M059J (cell line): ENCODE measurements around the gene L1TD1. TPM values are rescaled to one million over a fixed set of nuclear protein-coding genes. Genes with fewer than 3 reads are reported as not detected.
"Not testable (repeated sequence)": the region's sequence is repeated elsewhere in the genome, so short reads cannot be mapped to it uniquely, and the experiment has no call there.

ENCODE experiments used
- DNase-seq: peaks from one replicate; pipeline ENCODE4 v3.0.0-alpha.2; 2012; ENCODE audit warnings: low read depth
- total RNA-seq: library from RNA; depleted of rRNA; stranded (reverse); fragments of >200 nt; shearing (Covaris generic); gene quantifications from 2 replicates; pipeline ENCODE4 v1.2.3, GENCODE V29; 2014; rRNA removed

L1TD1 gene
- total RNA-seq, 1 experiment from 2014 or later = not detected

DNA sequence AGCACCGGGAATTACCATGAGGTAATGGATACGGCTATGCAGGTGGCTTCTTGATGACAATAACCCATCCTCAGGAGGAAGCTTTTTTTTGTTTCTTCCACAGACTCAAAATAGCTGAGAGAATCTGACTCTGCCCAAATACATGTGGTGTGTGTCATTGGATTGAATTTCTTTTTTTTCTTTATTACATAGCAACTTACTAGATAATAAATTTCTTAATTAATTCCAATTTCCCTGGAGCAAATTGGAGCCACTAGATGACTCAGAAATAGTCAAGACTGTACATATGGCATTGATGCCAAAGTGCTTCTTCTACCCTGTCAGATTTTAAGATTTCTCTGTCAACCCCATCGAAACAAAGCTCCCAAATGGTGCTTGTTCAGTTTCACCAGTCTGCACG is 42.7 kb downstream of the L1TD1 start:
- DNase-seq = peak; percentile 77

DNA sequence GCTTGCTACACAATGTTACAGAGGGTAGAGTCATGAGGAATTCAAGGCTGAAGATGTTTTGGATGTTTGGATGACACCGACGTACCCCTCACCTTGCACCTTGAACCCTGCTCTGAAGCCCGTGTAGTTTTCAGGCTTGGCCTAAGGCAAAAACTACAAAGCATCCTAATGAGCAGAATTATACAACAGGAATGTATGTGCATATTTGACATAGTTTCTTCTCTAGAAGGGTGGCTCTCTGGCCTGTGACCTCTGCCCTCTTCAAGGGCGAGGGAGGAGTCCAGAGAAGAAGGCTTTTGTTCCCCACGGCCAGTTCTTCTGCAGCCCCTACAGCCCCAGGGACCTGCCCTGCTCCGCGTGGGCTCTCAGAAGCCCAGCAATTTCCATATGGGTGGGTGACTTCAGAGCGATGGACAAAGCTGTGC is 43.3 kb downstream of the L1TD1 start:
- peak; percentile 58 for DNase-seq

DNA sequence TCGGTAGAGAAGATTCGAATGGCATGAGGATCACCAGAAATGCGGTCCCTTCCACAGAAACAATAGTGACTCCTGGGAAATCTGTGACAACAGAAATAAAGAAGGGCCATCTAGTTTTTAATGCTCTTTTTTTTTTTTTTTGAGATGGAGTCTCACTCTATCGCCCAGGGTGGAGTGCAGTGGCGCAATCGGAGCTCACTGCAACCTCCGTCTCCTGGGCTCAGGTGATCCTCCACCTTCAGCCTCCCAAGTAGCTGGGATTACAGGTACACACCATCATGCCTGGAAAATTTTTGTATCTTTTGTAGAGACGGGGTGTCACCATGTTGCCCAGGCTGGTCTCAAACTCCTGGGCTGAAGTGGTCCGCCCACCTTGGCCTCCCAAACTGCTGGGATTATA is 43.9 kb downstream of the L1TD1 start:
- no peak for DNase-seq

DNA sequence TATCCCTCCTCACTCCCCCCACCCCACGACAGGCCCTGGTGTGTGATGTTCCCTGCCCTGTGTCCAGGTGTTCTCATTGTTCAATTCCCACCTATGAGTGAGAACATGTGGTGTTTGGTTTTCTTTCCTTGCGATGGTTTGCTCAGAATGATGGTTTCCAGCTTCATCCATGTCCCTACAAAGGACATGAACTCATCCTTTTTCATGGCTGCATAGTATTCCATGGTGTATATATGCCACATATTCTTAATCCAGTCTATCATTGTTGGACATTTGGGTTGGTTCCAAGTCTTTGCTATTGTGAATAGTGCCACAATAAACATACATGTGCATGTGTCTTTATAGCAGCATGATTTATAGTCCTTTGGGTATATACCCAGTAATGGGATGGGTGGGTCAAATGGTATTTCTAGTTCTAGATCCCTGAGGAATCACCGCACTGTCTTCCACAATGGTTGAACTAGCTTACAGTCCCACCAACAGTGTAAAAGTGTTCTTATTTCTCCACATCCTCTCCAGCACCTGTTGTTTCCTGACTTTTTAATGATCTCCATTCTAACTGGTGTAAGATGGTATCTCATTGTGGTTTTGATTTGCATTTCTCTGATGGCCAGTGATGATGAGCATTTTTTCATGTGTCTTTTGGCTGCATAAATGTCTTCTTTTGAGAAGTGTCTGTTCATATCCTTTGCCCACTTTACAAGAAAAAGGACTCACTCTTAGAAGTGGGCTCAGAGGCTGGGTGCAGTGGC is 45.2 kb downstream of the L1TD1 start:
- DNase-seq = not testable (repeated sequence)

DNA sequence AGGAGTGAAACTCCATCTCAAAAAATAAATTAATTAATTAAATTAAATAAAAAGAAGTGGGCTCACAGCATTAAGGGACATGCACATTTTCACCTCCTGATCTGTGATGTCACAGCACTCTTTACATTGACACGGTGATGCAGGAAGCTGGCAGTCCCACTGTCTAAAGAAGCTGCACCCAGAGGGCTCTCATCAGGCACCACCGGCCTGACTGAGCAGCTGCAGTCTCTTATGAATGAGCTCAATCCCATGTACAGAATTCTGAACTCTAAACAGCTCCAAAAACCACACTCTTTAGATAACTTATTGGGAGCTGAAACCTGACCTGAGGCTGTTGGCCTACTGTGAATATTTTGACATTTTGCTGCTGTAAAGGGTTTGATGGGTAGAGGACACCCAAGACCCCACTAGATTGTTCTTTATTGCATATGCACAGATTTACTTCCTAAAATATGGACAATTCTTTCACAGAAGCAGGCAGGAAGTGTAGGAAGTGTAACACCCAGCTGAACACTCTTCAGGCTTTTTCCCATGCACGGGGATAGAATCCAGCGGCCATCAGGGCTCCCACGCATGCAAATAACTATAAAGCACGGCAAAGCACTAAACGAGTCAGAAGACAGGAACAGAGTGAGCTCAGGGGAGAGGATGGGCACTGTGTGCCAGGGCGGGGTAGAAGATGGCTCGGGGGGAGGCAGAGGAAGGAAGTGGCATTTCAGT is 46.2 kb downstream of the L1TD1 start:
- DNase-seq = no peak

DNA sequence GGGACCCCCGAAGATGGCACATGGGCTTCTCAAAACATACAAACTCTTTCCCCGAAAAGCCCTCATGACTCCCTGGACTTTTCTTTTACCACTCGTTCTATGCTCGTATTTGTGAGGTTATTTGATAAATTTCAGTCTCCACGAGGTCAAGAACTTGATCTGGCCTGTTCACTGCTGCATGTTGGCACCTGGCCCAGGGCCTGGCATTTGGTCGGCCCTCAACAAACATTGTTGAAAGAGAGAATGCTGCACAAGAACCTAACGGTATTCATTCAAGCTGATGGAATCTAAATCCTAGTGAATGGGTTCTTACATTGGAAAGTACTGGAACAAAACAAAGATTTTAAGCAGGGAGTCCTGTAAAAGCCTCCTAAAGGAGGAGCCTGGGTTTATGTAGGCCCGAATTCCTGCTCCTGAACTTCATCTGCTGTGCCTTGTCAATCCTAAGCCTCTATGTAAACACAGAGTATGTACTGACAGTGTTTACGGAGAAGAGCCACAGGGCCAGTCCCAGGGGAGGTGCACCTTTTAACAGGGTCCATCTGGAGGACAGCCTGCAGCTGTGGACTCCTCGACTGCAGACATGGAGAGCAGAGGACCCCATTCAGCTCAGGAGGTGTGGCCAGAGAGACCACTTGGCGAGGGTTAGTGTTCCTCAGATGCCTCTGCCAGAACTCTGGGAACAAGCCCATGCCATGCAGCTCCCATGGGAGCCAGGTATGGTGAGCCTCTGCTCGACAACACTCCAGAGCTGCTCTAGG is 46.9 kb downstream of the L1TD1 start:
- peak; percentile 46 for DNase-seq

DNA sequence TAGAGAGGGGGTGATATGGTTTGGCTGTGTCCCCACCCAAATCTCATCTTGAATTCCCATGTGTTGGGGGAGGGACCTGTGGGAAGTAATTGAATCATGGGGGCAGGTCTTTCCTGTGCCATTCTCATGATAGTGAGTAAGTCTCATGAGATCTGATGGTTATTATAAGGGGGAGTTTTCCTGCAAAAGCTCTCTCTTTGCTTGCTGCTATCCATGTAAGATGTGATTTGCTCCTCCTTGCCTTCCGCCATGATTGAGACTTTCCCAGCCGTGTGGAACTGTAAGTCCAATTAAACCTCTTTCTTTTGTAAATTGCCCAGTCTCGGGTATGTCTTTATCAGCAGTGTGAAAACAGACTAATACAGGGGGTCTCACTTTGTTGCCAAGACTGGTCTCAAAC is 49.7 kb downstream of the L1TD1 start:
- not testable (repeated sequence) for DNase-seq

DNA sequence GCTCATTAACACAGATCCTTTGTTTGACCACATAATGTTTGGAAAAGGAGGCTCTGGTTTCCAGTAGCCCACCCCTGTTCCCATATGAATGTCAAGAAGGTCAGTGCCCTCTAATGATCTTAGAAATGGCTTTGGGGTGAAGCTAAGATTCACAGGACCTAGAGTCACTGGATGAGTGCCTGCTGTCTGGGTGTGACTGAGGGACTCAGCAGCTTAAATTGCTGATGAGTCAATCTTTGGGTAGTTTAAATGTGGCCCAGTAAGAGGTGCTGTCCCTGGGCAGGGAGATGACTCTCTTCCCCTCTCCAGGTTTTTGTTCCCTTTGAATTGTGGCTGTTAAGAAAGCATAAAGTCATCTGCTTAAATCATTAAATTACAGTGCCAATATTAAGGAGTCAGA is 50.6 kb downstream of the L1TD1 start:
- DNase-seq = peak; percentile 58

DNA sequence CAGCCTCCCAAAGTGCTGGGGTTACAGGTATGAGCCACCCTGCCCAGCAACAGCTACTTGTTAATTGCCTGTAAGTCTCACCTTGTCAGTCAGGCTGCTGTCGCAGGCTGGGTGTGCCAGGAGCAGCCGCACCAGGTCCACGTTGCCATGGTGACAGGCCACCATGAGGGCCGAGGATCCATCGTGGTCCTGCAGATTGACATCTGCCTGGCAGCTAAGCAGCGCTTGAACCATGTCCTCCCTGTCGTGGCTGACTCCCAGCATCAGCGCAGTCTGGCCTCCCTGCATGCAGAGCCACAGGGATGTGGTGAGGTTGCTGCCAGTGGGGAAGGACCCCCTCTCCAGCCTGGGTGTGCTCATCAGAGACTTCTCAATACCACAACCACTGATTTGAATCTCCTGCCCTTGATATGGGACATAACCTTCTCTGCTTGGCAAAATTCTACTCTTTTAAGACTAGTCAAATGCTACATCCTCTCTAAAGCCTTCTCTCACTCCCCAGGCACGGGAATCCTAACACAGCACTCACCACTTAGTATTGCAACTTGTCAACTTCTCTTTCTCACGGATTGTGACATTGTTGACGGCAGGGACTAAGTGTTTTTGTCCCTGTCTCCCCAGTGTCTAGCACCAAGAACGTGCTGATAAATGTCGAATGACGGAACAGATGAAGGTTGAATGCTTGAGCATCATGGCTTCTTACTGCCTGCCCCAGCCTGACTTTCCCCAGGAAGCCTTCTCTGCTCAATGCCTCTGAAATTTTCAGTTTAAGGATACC is 52.9 kb downstream of the L1TD1 start:
- DNase-seq = no peak

DNA sequence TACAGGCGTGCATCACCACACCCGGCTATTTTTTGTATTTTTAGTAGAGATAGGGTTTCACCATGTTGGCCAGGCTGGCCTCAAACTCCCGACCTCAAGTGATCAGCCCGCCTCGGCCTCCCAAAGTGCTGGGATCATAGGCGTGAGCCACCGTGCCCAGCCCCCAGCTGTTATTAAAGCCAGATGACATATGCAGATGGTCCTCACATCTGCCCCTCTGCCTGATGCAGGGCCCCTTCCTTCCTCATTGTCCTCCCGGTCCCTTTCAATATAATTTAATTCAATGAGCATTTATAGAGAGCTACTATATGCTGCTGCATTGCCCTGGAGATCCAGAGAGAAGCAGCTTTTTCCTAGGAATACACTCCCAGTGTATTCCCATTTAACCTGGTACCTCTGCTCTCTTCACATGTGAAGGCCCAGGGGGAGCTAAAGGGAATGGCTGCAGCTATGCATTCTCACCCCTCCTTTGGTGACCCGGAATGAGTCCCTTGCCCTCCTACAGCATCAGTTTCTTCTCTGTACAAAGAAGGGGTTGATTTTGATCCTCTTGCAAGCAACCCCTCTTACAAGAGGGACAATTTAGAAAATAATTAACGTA is 55.6 kb downstream of the L1TD1 start:
- no peak for DNase-seq

DNA sequence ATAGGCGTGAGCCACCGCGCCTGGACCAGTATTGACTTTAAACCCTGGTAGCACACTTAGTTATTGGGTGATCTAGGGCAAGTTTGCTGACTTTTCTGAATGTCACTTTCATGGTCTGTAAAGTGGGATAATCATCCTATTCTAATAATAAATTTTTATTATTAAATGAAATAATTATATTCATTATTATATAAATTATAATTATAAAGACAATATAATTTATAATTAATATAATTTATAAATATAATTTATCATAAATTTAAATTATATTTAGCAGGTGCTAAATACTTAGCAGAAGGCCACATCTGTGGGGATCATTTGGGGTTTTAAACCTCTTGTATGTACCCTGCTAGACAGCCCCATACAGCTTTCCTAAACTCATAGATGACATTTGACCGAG is 64.9 kb downstream of the L1TD1 start:
- no peak for DNase-seq

DNA sequence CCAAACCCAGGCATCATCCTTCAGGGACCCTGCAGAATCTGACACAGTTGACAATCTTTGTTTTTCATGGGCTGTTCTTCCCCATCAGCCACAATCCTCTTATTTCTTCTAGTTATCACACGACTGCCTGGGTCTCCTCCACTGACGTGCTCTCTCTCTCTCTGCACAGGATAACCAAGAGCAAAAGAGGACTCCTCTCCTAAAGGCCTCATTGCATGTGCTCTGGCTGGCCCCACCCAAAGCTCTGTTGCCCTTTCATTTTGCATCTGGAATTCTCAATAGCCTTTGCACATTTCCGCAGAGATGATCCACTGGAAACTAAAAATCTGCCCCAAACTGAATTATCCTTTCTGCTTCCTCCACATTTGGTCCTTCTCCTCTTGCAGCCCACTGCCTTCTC is 66.0 kb downstream of the L1TD1 start:
- DNase-seq = no peak

Other genes with a start within 250 kb of the L1TD1 start
- 21.4 and 27.2 TPM in 2 replicates for gene KANK4, start 124.6 kb downstream of the L1TD1 start, total RNA-seq
- gene USP1, start 242.2 kb downstream of the L1TD1 start, total RNA-seq = 59.5 and 68.6 TPM in 2 replicates